NCI-H1105 (cell line): ENCODE measurements around the gene PEPD.

Source experiments
- DNase-seq: peaks from one replicate; lab custom pipeline; 2025; lab: John Stamatoyannopoulos, UW

PEPD gene

DNA sequence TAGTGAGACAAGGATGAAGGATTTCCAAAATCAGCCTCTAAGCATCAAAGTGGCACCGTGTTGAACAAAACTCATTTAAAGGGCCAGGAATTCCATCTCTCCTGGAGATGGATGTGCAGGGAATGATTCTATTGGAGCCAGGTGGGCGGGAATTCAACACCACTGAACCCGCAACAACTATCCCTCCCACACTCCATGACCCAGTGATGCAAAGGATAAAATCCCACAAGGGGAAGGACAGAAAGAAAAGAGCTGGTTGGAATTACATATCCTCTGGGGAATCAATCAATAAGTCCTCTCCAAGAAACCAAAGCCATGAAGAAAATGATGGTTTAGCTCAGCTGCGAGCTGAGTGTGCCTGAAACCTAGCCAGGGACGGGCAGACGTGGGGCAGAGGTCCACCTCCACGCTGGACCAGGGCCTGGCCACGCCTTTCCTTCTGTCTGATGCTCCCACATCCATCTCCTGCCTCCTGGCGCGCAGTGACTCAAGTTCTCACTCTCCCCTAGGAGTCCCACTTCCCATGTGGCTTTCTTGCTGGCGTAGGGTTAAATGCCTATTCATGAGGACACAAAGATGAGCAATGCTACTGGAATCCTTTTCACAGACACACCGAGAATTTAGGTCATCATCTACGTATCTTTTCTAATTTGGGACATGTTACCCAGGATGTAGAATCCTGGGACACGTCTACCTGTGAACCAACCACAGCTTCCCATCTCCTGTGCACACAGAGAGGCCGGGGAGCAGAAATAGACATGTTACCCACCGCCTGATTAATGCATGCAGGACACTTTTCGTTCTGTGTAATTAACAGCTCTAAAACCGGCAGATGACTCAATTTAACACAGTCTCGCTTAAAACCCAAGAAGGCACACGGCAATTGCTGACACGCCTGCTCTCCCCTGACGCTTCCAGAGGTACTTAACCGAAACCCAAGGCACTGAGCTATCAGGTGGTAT is 48.6 kb downstream of the PEPD start:
- no peak for DNase-seq

DNA sequence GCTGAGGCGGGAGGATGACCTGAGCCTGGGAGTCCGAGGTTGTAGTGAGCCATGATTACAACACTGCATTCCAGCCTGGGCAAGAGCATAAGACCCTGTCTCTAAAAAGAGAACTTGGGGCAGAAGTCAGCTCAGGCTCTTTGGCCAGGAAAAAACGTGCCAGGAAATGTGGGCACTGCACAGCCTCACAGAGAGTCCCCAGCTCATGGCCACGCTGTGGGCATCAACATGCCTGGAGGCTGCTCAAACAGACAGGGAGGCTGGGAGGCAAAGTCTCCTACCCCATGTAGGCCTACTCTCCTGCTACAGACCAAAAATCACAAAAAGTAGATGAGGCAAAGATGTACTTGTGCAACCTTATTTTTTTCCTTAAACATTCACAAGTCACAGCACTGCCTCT is 49.4 kb downstream of the PEPD start:
- DNase-seq = no peak

DNA sequence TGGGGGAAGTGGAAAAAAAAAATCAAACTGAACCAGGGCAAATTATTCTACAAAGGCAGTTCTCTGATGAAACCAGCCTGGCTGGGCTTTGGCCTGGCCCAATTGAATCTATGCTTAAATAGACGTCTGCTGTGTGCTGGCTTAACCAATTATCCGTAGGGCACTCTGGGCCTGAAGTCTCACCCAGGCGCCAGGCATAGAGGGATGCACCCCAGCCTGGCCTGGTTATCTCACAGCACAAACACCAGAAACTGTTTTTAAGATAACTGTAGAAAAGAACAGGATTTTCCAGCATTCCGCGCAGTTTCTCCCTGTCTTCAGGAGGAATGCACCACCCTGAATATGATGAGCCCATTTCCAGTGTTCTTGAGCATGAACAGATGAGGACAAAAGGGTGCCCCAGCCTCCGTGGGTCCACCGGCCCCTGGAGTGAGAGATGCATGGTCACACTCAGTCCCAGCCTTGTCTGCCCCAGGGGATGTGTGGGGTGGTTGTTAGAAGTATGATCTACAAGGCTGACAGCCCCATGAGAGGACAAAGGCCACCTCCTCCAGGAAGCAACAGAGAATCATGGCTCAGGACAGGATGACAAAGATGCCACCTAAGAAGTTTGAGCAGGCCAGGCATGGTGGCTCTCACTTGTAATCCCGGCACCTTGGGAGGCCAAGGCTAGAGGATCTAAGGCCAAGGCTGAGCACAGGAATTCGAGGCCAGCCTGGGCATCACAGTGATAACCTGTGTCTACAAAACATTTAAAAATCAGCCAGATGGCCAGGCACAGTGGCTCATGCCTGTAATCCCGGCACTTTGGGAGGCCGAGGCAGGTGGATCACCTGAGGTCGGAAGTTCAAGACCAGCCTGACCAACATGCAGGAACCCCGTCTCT is 50.2 kb downstream of the PEPD start:
- no peak for DNase-seq

DNA sequence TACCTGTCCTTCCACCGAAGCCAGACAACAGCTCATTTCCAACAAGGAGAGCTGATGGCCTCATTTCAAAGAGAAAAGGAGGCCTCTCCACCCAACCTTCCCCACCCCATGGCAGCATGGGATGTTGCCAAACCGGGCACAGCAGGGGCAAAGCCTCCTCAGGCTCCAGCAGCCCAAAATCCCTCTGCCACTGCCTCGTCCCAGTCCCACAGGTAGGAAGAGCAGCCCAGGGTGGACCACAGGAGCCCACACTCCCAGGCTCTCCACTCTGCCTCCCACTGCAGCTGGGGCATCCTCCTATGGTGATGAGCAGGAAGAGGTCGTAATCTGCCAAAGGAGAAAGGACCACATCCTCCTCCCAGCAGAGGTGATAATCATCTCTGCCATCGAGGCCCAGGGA is 50.9 kb downstream of the PEPD start:
- no peak for DNase-seq

GRCh38 chr19:33470040-33470330 is 51.6 kb downstream of the PEPD start:
- no peak for DNase-seq

GRCh38 chr19:33469171-33470039 is 52.2 kb downstream of the PEPD start:
- no peak for DNase-seq

- no peak for DNase-seq
Measured at GRCh38 chr19:33468361-33469170, 53.0 kb downstream of the PEPD start.

- no peak for DNase-seq
Measured at GRCh38 chr19:33467851-33468250, 53.7 kb downstream of the PEPD start.

DNA sequence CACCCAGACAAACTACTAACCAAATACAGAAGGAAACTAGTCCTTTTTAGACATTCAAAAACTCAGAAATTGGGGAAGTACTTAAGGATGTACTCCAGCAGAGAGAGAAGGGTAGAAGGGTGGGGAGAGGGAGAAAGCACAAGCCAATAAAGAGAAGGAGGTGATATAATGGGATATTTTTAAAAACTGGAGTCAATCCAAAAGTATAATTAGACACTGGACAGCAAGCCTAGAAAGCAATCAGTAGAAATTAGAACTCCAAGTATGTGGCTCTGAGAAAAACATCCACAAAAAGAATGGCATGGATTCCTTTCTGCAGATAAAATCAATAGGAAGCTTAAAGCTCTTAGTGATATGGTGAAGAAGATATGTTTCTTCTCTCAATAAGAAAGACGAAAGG is 55.8 kb downstream of the PEPD start:
- DNase-seq = no peak

DNA sequence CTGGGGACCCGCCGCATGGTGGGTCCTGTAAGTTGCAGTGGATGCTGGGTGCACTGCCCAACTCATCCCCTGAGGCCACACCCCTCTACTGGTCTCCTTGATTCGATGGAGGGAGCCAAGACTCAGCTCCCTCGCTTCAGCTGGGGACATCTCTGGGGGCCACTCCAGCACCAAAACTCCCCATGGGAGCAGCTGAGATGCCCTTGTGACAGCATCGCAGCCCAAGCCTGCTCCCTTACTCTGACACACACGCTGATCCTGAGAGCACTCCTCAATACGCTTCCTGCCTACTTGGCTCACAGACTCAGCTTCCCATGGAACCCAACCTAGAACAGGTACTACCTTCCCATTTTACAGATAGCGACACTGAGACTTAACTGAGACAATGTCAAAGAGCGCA is 56.2 kb downstream of the PEPD start:
- no peak for DNase-seq

GRCh38 chr19:33464733-33465115 is 56.9 kb downstream of the PEPD start:
- DNase-seq = no peak

DNA sequence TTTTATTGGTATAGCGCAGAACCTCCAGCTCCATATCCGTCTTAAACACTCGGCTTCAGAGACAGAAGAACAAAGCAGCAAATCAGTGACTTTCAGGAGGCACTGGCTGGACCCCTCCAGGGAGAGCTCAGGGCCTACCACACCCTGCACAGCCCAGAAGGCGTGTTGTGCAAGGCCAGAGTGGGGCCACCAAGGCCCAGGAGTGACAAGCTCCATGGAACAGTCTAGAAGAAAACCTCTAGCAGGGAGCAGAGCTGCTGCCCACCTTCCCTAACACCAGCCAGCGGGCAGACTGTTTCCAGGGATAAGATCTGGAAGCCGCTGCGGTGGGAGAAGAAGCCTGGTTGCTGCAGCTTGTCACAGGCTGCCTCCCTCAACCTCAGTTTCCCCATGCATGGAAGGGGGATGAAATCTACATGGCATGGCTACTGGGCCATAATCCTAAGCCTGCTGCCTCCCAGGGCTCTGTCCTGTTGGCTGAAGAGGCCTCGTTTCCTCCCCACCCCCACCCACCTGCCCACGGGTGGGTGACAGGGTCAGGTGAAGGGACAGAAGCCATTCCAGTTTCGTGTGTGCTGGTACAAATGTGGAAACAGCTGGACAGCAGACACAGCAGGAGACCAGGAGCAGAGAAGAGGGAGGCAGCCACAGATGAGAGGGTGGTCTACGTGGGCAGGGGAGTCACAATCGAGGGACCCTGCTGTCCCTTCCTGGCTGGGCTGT is 57.4 kb downstream of the PEPD start:
- DNase-seq = no peak

- no peak for DNase-seq
Measured at GRCh38 chr19:33463199-33463598, 58.4 kb downstream of the PEPD start.

- DNase-seq = no peak
Measured at GRCh38 chr19:33462112-33462791, 59.3 kb downstream of the PEPD start.

DNA sequence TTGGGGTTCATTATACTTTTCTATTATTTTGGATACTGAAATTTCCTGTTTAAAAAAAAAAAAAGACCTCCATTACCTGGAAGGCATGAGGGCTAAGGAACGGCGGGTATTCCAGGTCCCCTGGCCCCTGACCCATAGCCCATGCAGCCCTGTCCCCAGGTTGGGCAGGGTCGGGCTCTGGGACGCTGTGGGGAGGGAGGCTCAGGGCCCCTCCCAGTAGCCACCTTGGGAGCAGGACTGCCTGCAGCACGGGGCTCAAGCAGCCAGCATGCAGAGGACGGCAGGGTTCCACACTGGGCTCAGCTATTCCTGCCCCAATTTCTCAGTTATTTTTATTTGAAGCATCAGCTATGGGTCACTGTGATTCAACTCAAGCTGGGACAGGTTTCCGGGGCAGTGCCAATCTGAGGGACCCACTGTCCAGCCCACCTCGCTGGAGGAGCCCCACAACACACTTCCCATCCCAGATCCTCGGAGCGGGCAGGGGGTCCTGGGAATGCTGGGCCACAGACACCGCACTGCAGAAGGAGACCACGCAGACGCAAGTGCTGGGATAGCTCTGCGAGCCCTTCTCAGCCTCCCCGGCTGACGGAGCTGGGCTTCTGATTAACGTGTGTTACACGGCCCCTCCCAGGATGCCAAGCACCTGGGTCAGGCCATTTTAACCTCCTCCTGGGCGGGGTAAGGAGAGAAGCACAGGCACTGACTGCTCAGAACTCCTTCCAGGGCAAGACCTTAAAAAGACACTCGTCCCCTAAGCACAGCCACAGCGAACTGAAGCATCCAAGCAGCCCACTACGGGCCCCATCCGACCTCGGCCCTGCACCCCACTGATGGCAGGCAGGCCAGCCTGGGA is 60.1 kb downstream of the PEPD start:
- no peak for DNase-seq

DNA sequence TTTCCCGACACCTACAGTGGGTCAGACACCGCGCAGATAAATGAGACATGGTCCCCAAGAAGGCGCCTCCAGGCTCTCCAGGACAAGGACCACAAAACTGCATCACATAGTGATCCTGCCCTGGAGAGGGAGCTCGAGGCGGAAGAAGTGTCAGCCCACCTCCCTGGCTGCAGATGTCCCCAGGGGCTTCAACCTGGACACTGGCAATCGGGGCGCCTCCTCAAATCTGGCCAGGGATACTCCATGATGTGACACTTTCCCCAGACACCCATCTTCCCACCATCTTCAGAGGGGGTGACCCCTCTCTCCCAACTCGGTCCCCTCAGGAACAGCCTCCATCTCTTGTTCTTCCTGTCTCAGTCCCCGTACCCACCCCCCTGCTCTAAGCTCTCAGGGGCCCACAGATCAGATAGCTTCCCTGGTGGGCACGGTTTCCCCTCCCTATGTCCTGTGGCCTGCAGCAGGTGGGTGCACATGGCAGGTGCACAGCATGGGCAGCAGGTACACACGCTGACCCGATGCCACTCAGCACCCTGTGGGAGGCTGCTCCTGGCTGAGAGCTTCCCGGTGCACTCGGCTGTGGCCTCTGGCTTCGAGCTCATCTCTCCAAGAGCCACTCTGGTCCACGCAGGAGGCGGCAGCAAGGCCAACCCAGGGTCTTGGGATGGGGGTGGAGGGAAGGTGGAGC is 61.2 kb downstream of the PEPD start:
- DNase-seq = no peak

DNA sequence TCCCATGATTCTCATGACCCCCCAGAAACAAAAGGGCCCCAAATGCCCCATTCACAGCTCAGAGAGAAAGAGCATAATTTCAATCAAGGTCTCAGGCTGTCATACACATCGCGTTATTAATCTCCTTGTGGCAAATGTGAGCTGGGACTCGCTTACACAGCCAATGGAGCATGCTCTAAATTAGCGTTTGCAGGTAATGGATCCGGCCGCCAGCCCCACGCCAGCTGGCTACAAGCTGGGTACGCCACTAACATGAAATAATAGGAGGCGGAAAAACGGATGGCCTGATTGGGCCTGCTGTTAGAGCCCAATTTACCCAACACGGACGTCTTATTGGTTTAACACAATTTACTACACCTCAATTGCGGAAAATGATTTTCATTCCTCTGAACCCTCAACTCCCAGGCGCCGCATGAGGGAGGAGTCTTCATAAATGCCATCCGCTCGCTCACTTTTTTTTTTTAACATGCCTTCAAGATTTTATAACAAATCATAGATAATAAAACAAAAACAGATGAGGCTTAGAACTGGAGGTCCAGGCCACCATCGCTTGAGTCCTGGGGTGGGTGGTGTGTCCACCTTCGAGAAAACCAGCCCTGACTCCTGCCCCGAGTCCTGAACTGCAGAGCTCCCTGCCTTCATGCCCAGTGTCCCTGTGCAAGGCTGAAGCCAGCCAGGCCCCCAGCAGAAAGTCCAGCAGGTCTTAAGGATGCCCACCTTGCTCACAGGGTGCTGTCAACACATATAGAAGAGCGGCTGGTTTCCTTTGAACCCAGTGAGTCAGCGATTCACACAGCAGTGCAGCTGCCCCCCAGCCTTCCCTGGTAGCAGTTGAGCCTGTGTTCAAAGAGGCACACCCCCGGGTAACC is 62.1 kb downstream of the PEPD start:
- DNase-seq = no peak

DNA sequence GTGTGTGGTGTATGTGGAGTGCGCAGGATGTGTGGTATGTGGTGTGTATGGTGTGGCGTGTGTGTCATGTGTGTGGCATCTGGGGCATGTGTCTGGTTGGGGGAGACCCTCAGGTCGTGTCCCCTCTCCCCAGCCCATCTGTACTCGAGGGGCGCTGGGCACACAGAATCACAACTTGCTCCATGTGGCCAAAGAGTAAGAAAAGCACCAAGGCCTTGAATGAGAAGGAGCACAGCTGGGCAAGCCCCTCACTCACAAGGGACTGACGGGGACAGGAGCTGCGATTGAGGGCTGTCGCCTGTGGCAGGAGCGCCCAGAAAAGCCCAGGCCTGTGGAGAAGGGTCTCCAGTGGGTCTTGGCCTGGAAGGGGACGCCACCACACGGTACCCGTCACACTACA is 62.8 kb downstream of the PEPD start:
- DNase-seq = no peak
